ENCODE data around the gene ESYT2.

GRCh38 chr7:158816995-158817394, 12.3 kb downstream of the ESYT2 start:
- TF ChIP-seq CTCF (conservative IDR thresholded peaks at IDR 0.05 in 1 of 2, IDR thresholded peaks at IDR 0.05 in 1 of 2; ENCODE audit: extremely low read depth in 1 of 2, insufficient read depth in 1 of 2, low read depth in 1 of 2, low read length in 2 of 2), result peak in 1 of 2 donors; percentile 10
- no peak for TF ChIP-seq EZH2 (IDR thresholded peaks at IDR 0.05; ENCODE audit: borderline replicate concordance, low read length)

Data from mammary epithelial cell (primary cell).